CD4-positive, alpha-beta T cell treated with Interleukin-12 subunit alpha and Interleukin-12 subunit beta, for 1 hour (primary cell): ENCODE measurements around the gene C7.
"Not testable (repeated sequence)": the region's sequence is repeated elsewhere in the genome, so short reads cannot be mapped to it uniquely, and the experiment has no call there.

Source experiments
- DNase-seq: peaks from one replicate; pipeline ENCODE4 v3.0.0-alpha.2; 2020

The C7 gene

GRCh38 chr5:40995801-40996586 lies 86.7 kb downstream of the C7 start:
- DNase-seq = no peak

GRCh38 chr5:40999142-40999541 lies 89.8 kb downstream of the C7 start:
- no peak for DNase-seq

DNA sequence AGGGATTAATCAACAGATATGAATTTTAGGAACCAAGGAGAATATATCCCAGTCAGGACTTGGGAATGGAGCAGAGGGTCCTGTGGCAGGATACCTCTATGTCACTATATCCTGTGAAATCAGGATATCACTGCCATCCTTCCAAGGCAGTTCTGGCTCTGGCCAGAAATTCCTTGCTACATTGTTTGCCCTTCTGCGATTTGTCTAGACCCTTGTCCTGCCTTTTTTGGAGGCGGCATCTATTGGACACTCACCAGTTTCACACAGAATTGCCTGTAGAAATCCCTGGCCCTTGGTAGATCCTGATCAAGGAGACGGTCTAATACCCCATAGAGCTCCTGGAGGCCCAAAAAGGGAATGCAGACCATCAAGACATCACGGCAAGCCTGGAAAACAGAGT lies 90.7 kb downstream of the C7 start:
- DNase-seq = no peak

DNA sequence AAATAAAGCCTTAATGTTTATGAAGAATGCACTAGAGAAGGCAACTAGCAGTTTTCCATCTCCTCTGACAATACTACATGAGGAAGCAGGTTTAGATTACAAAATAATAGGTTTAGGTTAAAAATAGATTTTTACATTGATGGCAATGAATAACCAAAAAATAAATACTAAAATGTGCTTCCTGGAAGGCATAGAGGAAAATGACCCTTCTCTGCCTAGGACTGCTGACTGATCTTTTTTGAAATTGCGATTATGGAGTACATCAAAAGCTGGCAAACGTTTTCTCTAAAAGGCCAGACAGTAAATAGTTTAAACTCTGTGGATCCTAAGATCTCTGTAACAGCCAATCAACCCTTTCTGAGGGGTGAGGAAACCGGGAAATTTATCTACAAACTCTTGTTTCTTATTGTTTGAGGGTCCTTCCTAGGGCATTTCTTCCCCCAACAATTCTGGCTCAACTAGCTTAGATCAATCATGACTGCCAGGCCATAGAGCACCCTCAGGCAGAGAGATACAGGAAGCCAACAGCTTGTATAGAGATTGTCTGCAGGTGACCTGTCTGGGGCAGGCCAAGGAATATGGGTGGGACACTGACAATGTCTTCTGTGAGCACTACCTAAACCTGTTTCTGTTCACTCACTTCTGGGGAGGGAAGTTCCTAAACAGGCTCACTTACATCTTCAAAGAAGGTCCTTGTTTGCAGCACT lies 94.5 kb downstream of the C7 start:
- DNase-seq = no peak

DNA sequence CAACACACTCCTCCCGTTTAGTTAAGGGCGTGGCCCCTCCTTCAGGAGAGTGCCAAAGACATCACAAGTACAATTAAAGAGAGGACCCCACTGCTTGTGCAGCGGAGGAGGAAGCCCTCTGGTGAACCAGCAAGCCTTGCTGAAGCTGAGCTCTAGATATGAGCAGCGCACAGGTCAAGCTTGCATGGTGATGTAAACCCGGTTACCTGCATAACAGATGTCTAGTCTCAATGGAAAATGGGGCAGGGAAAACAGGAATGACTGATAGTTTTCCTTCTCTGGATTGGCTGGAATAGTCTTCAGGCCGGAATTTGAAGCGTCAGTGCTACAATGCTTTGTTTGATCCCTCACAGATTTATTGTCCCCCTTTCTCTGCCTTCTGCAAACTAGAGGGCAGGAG lies 95.6 kb downstream of the C7 start:
- DNase-seq = no peak

DNA sequence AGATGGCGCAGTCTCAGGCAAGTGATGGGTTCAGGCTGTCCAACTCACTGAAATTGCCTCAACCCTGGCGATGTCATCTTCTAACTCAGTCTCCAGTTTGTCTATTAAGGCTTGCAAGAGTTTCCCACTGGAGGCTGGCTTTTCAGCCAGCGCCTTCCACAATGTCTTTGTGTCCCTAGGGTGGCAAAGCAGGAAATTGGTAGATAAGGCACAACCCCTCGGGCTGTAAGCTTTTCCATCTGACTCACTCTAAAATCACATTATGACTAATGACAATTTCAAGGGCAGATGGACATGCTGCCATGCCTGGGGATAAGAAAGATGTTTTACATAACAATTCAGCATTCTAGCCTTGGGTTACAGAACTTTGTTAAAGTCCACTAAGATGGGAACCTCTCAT lies 99.9 kb downstream of the C7 start:
- DNase-seq = no peak

- DNase-seq = no peak
These were observed 101.3 kb downstream of the C7 start for GRCh38 chr5:41010572-41010971.

- DNase-seq = no peak
These were observed 103.0 kb downstream of the C7 start for GRCh38 chr5:41012318-41012717.

GRCh38 chr5:41022600-41022999 lies 113.3 kb downstream of the C7 start:
- not testable (repeated sequence) for DNase-seq
